NCI-H748 treated with DMSO at 0.1 percent for 48 hours (cell line): Measurements from ENCODE around the gene ROBO1.
"Not testable (repeated sequence)": the region's sequence is repeated elsewhere in the genome, so short reads cannot be mapped to it uniquely, and the experiment has no call there.

ENCODE experiments used
- DNase-seq: peaks from one replicate; lab custom pipeline; 2025; lab: John Stamatoyannopoulos, UW

The ROBO1 gene

DNA sequence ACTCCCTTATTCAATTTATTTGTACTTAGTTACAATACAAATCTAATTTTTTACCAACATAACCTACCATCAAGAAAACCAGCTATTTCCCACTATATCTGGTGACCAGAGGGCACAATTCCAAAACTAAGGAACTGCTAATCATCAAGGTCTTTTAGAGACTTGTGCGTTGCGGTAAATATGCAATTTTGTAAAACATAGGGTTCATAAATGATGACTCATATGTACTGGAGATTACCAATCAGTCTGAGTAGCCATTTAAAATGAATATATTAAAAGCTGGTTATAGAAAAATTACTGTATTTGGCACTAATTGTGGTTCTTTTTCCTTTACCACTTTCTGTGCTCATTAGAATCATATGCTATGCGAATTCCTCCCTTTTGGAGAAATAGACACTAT, 859.6 kb downstream of the ROBO1 start:
- DNase-seq = no peak

DNA sequence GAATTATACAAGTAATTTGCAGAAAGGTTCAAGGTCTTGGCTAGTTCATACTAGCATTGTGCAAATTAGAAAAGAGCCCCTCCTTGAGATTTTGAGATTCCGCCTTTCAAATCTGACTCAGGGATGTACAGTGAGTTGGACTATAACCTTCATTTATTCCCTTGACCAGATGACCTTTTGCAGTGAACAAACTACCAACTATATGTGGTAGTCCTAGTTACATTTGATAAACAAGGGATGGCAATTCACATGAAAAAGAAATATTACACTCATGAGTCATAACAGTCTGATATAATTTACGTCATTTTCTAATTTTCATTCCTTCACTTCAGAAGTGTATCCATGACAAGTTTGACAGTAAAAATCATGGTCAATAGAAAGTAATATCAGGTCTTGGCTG, 860.4 kb downstream of the ROBO1 start:
- DNase-seq = no peak

DNA sequence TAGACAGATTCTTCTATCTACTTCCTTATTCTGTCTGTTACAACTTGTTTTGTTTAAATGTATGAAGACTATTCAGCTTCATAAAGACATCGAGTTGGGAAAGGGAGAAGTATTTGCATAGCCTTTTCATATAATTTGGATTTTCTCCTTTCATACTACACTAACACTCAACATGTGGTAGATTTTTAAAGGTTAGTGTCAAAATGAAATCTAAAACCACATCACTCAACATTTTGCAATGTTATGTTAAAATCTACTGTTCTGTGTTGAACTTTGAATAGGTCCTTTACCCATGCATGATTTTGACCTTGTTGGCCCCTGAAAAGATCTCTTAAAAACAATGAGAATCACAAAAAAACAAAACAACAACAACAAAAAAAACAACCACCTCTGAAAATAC, 860.9 kb downstream of the ROBO1 start:
- DNase-seq = no peak

DNA sequence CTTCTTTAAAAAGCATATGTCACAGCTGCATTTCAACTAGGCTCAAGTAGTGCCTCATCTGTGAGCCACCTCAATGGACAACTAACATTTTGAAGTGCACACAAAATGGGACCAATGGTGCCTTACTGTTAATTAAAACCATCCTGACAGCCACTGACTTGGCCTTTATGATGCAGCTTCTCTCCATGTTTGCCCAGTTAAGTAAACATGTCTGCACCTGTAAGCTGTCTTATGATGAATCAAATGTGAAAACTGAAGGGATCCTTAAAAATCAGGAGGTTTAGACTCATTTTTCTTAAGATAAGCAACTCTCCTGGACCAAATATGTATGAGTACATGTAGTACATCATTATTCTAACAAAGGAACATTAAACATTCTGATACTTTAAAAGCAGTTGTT, 861.6 kb downstream of the ROBO1 start:
- DNase-seq = peak; percentile 49

DNA sequence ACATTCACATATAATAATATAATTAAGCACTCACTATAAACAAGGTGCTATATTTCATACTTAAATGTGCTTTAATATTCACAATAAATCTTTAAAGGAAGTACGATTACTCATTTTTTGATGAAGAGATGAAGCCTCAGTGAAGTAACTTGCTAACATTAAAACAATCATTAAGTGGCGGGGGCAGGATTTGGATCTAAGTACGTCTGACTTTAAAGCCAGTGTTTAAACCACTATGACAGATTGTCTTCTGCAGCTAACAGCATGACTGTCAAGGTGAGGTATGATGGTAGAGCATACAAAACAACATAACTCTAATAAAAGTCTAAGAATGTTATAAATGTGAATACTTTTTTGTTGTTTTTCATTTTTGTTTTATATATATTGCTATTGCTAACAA, 862.1 kb downstream of the ROBO1 start:
- DNase-seq = no peak

DNA sequence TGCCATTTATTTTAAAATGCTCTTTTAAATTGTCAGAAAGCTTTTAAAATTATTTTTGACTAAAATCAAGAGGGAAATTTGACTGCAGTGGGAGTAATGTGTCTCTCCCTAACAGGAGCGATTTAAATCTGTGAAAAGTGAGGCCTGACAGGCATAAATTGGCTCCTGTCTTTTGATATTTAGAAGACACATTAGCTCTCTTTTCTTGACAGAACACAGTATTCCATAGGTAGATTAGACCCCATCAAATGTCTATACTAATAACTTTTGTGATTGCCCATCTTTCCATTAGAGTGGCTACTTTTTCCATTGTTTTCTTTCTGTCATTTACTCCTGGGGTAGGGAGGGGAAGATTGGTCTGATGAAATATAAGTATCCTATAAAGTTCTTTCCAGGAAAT, 866.3 kb downstream of the ROBO1 start:
- DNase-seq = no peak

DNA sequence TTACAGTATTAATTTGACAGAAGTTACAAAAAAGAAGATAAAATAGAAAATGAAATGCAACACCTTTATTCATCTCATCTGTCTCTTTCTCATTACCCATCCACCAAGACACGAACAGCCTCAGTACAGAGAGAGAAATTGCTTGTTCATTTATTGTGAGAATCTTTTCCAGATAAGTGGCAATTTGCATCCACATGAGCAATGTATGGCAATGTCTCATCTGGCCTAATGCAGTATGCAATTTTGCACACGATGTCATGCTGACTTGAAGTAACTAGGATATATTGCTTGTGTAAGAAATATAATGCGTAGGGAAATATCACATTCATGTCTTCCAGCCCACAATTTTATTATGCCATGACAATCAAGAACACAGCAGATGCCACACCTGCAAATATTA, 866.9 kb downstream of the ROBO1 start:
- no peak for DNase-seq

DNA sequence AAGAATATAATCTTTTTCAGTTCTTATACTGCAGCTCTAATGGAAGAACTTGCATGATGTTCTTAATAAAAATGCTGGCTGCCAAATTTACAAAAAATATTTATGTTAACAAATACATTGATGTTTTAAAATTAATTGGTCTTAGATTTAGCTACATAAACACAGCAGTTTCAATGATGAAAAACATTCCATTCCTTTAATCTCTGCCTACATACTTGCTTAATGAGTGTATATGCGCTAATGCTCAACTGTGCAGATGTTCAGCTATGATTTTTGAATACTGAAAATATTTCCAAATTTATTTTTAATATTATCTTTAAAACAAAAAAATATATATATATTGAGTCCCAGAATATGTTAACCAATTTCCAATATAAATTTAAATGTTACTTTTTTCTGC, 867.4 kb downstream of the ROBO1 start:
- no peak for DNase-seq

DNA sequence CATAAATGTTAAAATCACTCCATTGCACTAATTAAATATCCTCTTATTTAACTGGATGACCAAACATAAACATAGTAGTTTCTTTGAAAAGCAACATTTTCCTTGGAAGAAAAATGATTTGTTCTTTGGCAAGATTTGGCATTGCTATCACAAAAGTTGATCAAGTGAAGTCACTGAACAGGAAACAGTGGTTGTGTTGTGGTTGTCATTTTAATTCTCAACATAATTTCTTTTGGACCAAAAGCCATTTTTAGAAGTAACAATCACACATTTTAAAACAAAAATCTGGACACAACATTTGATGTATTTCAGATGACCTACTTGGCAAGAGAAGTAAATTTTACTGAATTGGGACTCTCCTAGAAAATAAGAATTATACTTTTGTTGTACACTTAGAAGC, 872.3 kb downstream of the ROBO1 start:
- no peak for DNase-seq

DNA sequence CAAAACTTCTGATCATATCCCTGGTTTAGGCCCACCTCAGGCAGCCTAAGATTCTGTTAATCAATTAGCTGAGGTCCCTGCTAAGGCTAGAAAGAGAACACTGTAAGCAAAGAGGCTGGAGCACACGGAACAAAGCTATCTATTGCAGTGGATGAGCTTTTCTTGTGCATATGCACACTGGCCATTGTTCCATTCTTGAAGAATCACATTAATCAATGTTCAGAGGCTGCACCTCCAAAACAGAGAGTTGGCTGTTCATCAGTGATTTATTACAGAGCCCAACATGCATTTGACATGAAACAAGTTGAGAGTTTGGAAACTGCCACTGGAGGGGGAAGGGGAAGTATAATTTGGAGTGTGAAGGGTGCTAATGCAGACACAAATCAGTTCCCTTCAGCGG, 873.0 kb downstream of the ROBO1 start:
- DNase-seq = no peak

DNA sequence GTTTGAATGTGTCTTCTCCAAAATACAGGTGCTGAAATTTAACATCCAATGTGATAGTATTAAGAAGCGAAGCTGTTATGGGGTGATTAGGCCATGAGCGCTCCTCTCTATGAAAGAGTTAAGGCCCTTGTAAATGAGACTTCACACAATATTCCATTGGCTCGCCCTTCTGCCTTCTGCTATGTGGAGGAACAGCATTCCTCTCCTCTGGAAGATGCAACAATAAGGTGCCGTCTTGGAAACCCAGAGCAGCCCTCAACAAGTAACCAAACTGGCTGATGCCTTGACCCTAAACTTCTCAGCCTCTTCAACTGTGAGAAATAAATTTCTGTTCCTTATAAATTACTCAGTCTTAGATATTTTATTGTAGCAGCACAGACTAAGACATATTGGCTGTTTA, 874.6 kb downstream of the ROBO1 start:
- DNase-seq = no peak

DNA sequence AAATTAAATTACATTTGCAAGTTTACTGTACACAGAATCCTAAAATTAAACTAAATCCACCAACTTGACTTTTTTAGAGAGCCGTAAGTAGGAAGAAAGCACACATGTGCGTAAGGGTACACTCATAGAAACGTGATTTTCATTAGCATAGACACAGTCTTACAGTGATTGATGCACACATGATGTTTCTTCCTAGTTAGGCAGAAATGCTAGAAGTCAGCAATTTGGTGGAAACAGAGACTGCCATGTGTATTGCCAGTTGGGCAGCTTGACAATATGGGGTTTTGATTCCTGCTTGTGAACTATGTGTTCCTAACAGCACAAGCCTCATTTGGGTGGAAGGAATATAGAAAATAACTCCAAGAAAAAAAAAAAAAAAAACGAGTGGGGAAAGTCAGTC, 878.5 kb downstream of the ROBO1 start:
- no peak for DNase-seq

DNA sequence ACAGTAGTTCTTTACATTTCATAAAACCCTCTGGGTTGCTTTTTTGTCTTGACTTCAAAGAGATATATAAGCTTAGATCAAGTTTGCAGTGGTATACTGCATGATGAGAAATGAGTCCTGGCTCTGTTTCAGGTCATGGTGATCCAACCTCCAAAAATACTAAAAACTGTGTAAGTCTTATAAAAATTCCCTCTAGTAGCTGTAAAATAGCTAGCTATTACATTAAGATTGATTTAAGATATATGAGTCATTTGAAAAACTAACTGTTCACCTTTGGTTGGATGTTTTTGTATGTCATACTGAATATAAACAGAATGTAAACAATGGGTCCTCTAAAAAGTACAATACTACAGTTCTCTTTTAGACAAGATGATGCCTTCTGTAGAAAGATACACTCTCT, 879.2 kb downstream of the ROBO1 start:
- DNase-seq = no peak

DNA sequence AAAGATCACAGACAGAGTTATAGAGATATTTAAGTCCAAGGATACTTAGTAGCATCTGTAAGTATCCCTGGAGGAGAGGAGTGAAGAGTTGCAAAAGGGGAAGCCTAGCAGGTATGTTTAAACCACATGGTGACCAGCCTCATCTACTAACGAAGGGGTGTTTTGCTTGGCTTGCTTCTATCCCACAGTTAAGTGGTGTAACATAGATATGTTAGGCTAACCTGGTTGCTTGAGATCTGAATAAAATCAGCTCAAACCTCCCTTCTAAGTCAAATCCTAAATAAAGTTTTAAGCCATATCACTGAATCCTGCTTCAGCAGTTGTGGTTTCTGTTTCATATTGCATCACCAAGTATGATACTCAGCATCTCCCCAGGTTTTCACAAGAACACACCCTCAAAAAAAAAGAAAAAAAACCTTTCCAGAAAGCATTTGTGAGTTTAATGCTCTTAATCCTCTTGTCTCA, 880.2 kb downstream of the ROBO1 start:
- DNase-seq = no peak

DNA sequence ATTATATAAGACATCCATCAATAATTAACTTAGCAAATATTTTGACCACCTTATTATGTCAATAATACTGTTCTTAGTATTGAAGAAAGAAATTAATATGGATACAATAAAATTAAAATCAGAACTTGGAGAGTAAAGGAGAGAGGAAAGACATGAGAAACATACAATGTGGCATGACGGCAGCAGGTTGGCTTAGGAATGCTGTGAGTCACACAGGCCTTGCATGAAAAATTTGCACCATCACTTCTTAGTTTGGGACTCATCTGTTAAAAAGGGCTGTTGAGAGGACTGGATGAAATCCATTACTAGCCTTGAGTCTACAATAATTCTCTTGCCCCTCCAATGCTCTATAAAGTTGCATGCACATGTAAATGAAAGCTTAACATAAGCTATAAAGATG, 880.8 kb downstream of the ROBO1 start:
- DNase-seq = no peak

DNA sequence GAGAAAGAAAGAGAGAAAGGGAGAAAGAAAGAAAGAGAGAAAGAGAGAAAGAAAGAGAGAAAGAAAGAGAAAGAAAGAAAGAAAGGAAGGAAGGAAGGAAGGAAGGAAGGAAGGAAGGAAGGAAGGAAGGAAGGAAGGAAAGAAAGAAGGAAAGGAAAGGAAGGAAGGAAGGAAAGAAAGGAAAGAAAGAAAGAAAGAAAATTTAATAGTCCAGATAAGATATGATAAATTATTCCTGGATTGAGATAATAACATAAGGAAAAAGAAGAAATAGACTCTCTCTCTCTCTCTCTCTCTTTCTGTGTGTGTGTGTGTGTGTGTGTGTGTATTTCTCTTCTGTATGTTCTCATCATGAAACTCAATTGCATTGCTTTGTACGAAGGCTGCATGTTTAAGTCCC, 883.2 kb downstream of the ROBO1 start:
- not testable (repeated sequence) for DNase-seq

DNA sequence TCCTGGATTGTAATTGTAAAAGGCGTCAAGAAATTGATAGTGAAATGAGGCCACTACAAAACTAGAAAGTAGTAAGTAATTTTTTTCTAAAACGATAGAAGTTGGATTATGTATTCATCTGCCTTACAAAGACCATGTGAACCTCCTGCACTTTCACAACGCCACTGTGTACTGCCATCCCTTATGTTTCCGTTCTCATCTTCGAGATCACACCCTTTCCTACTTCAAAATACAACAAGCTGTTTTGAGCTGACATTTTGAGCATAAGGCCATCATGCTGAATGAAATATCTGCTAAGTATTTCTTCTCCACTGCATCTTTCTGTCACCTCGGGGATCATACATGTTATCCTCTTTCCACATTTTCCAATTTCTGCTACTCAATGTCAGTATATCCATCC, 885.5 kb downstream of the ROBO1 start:
- DNase-seq = no peak

DNA sequence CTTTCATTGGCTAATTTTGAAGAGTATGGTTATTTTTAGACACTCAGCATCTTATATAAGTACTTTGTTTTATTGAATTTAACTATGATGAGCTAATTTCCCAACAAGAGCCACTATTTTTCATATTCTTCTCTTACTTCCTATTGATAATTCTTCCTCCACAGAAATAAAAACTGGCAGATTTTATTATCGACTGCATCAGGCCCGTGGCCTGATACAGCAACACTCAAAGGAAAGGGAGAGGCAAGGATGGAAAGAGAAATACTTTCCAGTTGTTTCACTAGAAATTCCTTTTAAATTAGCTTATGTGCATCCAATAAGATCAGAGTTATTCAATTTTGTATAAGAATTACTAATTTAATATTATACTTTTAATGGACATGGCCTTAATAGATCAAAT, 886.3 kb downstream of the ROBO1 start:
- DNase-seq = no peak

DNA sequence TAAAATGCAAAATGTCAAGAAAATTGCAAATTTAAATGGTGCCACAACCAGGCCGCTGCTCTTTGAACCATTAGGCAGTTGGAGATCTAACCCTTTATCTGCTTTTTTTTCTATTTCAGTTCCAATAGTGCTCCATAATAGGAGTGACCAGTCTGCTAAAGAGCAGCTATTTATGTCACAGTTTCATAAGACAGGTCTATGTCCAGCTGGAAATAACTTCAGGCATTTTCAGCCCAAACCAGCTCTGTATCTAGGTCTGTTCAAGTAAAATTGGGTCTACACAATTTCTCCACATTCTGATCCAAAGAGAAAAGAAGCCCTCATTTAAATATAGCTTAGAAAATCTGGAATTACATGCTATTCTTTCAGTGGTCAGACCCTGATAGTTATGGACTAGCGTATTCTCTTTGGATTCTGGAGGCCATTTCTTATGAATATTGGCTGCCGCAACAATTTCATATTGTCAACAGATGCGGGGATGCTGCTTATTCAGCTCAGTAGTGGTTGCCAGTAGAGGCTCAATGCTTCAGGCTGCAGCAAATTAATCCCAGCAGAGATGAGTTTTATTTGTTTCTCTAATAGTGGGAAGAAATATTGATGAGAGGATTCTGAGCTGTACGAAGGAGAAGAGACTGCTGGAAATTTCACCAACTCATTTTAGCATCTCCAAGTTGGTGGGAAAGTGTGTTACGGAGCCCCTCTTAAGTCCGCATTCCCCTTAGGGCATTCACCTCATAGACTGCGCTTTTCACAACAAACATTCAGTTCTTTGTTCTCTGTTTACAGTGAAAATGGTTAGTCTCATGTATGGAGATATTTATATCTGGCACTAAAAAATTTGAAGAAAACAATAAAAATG, 887.0 kb downstream of the ROBO1 start:
- DNase-seq = no peak

DNA sequence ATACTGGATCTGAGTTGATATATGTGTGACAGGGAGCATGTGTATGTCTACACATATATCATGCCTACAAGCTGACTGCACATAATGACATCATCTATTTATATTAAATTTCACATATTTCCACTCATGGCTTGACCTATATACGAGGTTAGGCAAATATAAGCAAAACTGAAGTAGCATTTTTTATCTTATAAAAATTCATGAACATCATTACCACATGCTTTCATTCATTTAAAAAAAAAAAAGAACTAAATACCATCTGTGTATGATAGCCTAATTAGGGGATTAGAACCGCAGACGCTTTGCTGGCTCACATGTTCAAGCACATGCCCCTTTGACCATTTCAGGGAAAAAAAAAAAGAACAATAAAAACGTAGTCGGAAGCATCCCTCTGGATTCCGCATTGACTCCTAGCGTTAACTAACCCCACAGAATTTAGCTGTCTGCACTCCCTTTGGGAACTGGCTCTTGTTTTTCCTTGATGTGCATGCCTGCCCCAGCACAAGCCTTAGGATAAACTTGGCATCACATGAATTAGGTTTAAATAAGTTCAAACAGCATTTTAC, 888.4 kb downstream of the ROBO1 start:
- no peak for DNase-seq

DNA sequence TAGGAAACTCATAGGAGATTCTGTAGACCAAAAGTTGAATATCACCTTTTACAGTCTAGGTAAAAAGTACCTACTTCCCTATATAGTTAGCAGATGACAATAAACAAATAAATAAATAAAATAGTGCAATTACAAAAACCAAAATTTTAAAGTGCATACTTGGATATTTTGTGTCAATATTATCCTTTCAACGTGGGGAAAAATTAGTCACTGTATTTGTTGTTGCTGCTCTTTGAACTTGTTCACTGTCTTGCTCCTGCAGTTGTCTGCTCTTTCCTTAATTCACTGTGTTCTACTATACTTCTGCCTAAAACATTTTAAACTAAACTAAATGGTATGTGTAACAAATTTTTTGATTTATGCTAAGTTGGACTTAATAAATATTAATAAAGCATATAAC, 889.0 kb downstream of the ROBO1 start:
- DNase-seq = no peak

DNA sequence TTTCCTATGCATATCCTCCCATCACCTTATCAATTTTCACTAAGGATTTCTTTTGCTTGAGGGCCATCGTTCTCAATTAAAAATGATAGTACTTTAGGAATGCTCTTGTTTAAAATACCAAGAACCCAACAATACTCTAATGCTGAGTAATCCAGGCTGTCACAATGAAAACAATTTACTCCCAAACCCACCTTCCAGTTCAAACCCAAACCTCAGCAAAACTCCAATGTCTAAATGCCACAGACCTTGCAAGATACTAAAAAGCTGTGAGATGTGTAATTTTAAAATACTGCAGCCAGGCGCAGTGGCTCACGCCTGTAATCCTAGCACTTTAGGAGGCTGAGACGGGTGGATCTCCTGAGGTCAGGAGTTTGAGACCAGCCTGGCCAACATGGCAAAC, 889.8 kb downstream of the ROBO1 start:
- DNase-seq = no peak

DNA sequence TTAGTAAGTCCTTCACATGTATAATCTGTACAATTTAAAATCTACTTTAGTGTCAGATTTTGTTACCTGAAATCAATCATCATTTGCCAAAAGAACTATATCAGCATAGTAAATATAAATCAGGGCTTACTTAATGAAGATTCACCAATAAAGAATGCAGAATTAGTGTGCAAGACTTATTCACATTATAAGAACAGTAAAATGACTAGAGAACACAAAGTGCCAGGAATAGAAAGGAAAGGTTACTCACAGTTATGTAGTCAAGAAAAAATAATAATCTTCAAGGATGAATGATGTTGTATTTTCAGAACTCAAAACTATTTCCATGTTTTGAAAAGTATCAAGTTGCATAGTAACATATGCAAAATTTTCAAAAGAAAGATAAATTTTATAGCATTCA, 891.9 kb downstream of the ROBO1 start:
- DNase-seq = no peak

DNA sequence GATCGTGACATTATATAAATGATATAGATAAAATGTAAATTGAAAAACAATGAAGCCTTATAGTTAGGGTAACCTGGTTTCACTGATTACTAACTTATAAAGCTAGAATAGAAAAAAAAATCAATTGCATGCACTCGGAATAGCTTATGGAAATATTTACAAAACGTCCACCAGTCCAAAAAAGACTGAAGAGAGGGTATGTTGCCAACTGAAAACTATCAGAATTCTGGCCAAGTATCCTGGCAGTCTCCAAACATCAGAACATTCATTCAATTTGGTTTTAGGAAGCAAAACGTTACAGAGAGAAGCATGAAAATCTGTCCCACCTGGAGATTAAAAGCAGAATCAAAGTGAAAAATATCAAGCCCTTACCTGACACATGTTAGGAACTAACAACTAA, 892.4 kb downstream of the ROBO1 start:
- DNase-seq = no peak
